T47D (cell line): ENCODE data around the gene PAPPA2.
"Not testable (repeated sequence)": the region's sequence is repeated elsewhere in the genome, so short reads cannot be mapped to it uniquely, and the experiment has no call there.

Source experiments
- DNase-seq, 2 experiments: peaks; one replicate each; pipeline versions ENCODE4 v3.0.0 to v3.0.0-alpha.2; 2011 to 2012; ENCODE audit warnings: low read depth in 1 of 2, low spot score in 1 of 2
- JUND ChIP-seq: IDR thresholded peaks from 2 replicates; pipeline ENCODE4 v1.6.1; 2012; ENCODE audit warnings: low read depth
- in situ Hi-C: cut with HindIII; loops from 2 replicates; pipeline ENCODE4 v1.10.0; 2016; ENCODE audit warnings: low sequenced_read_pairs, low pct_unique_long_range_greater_than_20kb

The PAPPA2 gene, protein sequence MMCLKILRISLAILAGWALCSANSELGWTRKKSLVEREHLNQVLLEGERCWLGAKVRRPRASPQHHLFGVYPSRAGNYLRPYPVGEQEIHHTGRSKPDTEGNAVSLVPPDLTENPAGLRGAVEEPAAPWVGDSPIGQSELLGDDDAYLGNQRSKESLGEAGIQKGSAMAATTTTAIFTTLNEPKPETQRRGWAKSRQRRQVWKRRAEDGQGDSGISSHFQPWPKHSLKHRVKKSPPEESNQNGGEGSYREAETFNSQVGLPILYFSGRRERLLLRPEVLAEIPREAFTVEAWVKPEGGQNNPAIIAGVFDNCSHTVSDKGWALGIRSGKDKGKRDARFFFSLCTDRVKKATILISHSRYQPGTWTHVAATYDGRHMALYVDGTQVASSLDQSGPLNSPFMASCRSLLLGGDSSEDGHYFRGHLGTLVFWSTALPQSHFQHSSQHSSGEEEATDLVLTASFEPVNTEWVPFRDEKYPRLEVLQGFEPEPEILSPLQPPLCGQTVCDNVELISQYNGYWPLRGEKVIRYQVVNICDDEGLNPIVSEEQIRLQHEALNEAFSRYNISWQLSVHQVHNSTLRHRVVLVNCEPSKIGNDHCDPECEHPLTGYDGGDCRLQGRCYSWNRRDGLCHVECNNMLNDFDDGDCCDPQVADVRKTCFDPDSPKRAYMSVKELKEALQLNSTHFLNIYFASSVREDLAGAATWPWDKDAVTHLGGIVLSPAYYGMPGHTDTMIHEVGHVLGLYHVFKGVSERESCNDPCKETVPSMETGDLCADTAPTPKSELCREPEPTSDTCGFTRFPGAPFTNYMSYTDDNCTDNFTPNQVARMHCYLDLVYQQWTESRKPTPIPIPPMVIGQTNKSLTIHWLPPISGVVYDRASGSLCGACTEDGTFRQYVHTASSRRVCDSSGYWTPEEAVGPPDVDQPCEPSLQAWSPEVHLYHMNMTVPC (N-terminal part only)

DNA sequence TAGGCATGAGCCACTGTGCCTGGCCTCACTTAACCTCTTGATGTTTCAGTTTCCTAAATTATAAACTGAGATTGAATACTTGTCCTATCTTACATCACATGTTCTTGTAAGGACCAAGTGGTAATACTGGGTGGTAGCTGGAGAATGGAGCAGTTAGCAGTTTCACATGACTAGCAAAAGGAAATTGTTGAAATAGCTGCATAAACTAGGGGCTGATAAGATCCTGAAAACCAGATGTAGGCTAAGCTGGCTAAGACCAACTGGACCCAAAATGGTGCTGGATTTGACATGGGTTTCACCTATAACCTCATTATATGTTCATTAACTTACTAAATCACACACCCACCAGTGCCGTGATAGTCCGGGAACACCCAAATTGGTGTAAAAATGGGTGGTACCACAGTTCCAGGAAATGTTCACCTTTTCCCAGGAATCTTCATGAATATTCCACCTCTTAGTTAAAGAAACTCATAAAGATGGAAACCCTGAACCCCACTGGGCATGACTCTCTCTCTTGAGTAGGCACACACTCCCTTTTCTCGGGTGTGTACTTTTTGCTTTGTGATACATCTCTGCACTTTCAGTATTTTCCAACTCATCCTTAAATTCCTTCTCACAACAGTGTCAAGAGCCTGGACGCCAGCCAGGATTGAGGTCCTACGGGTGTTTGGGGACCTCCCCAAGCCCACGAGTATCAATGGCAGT, at the start of gene PAPPA2:
PAPPA2 (plus strand) TSS at position 502 of the 705 bp plus-strand sequence. CDS start 93,148 bp downstream, outside the sequence.
- in situ Hi-C loops = no loop called here
- TF ChIP-seq JUND = no peak
- DNase-seq = no peak

DNA sequence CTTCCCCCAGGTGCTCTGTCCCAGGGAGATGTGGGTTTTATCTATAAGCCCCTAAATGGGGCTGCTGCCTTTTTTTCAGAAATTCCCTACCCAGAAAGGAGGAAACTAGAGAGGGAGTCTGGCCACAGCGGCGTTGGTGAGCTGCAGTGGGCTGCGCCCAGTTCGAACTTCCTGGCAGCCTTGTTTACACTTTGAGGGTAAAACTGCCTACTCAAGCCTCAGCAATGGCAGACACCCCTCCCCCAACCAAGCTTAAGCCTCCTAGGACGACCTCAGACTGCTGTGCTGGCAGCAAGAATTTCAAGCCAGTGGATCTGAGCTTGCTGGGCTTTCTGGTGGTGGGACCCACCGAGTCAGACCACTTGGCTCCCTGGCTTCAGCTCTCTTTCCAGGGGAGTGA, 46.2 kb upstream of the PAPPA2 start:
- TF ChIP-seq JUND = no peak
- DNase-seq = no peak
- in situ Hi-C loops = no loop called here

DNA sequence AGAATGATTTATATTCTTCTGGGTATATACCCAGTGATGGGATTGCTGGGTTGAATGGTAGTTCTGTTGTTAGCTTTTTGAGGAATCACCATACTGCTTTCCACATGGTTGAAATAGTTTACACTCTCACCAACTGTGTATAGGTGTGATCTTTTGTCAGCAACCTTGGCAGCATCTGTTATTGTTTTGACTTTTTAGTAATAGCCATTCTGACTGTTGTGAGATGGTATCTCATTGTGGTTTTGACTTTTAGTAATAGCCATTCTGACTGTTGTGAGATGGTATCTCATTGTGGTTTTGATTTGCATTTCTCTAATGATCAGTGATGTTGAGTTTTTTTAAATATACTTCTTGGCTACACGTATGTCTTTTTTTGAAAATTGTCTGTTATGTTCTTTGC, 43.4 kb upstream of the PAPPA2 start:
- in situ Hi-C loops, DNase-seq: not testable (repeated sequence)

DNA sequence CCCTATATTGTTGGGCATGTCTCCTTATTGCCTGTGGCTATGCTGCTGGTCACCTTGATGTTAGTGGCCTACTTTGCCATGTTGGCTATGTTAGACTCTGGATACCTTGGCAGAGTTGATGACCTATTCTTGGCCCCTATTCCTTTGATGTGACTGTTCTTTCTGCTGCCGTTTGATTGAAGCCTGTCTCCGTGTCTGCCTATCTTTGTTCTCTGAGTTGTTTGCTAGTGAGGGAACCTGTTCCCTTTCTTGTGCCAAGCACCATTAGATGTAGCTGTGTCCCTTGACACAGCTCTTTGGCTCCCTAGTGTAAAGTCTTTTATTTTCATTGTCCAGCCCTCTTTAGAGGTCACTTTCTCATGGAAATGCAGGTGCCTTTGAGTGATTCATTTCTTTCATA, 28.7 kb upstream of the PAPPA2 start:
- in situ Hi-C loops = no loop called here
- DNase-seq = no peak
- no peak for TF ChIP-seq JUND

DNA sequence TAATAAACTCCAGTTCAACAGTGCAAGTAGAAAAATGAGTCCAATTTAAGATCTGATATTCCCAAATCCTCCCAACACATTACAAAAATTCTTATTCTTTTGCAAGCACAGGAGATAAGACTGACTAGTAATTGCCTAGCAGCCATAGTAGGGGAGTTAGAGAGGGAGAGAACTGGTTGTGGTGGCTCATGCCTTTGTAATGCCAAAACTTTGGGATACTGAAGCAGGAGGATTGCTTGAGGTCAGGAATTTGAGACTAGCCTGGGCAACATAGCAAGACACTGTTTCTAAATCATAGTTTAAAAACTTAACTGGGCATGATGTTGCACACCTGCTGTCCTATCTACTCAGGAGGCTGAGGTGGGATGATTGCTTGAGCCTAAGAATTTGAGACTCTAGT, 26.7 kb upstream of the PAPPA2 start:
- in situ Hi-C loops = no loop called here
- no peak for DNase-seq
- TF ChIP-seq JUND = no peak

DNA sequence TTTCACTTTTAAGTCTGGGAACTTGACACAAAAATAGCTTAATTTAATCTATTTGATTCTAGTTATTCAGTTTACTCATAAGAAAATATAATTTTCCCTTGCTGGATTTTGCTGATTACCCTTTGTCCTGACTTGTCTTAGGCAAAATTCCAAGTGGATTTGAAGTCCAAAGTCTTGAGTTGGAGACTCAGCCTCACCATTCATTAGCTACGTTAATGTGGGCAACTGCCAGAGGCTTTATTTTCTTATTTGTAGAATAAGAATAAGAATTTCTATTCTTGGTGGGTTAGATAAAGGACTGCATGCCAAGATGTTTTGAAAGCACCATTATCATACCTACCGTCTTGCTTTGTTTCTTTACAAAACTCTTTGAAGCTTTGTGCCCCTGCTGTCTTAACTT, 22.8 kb upstream of the PAPPA2 start:
- in situ Hi-C loops = no loop called here
- no peak for DNase-seq
- TF ChIP-seq JUND = no peak

DNA sequence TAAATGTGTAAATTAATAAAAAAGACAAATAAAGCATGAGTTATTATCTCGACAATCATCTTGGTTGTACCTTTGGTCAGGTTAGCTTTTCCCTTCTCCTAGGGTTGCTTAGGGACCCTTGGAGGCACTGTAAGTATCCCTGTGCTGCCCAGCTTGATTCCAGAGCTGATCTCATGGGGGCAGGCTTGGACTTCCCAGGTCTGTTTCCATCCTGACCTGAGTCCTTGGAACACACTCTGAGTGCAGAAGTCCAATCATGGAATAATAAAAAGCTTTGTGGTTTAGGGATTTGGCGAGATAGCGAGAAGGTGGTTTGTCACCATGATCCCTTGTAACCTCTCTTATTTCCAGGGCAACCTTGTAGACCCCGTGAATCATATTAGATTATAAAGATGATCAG, 18.7 kb upstream of the PAPPA2 start:
- in situ Hi-C loops = no loop called here
- no peak for DNase-seq
- TF ChIP-seq JUND = no peak

DNA sequence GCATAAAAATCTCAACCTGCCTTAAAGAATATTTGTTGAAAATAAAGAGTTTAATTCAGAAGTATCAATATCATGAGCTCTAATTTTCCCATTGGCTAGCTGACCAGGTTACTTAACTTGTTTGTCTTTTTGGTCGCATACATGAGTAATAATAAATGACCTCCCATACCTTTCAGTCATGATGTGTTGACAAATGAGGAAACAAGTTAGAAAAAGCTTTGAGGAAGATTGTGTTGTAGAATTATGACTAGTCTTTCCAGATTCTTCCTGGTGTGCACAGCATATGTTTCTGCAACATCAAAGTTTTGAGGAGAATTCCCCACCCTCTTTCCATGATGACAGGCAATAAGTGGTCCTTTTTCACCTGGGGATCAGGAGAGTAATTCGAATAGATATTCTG, 17.6 kb upstream of the PAPPA2 start:
- TF ChIP-seq JUND = no peak
- in situ Hi-C loops = no loop called here
- no peak for DNase-seq

DNA sequence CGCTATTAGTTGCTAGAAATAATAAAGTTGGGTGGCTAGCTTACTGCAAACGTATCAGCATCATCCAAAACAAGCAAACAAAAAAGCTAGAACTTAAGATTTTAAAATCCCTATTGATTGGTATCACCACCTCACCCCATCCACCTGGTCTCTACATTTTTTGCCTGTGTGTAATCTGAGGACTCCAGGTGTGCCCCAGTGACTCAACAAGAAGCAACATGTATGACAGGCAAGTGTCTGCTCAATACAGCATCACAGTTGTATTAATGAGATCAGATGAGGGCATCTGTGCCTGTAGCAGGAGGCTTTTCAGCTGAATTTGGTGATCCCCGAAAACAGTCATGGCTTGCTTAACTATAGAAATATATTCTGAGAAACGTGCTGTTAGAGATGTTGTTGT, 14.6 kb upstream of the PAPPA2 start:
- DNase-seq = no peak
- in situ Hi-C loops = no loop called here
- TF ChIP-seq JUND = no peak

DNA sequence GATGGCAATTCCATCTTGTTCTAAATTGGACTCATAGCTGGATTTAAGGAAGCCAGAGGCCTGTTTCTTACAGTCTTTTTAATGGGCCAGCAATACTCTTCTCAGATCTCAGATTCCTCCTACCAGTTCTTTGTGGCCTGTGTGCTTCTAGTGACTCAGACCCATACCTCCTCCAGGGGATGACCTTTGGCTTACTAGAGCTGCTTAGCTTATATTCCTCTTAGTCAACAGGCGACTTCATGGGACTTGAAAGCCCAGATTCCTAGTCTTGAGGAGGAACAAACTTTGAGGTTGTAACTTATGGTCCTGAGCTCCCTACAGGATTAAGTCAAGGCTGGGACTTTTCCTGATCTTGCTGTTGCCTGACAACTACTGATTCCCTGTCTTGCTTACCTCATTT, 12.4 kb upstream of the PAPPA2 start:
- TF ChIP-seq JUND = no peak
- peak in 1 of 2 experiments; percentile 6 for DNase-seq
- in situ Hi-C loops = no loop called here

DNA sequence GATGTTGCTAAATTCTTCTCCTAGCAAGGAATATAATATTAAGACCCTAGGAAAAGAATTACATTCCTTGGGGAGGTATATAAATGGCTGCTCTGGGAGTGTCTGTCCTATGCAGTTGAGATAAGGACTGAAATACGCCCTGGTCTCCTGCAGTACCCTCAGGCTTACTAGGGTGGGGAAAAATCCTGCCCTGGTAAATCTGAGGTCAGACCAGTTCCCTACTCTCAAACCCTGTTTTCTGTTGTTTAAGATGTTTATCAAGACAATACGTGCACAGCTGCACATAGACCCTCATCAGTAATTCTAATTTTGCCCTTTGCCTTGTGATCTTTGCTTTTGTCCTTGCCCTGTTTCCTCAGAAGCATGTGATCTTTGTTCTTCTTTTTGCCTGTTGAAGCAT, 11.2 kb upstream of the PAPPA2 start:
- in situ Hi-C loops, DNase-seq: not testable (repeated sequence)

DNA sequence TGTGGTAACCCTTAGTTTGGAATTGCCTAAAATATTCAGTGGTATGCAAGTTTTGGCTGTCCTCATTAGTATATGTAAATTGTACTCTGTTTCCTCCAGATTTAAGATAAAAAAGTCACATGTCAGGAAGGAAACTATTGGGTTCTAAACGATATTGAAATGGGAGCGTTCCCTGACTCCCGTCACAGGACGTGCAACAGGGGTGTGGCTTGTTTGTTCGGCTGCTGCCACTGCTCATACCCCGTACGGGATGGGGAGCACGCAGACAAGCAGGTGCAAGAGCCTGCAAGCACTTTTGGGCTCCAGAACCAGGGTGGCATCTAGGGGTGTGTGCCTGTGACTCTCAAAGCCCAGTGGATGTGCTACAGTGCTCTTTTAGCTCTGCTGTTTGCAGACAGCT, 6.2 kb upstream of the PAPPA2 start:
- in situ Hi-C loops = no loop called here
- no peak for DNase-seq
- TF ChIP-seq JUND = no peak
